Calu3 (cell line): ENCODE data around the gene MAPKAPK5. TPM values are rescaled to one million over a fixed set of nuclear protein-coding genes. Genes with fewer than 3 reads are reported as not detected.
"Not testable (repeated sequence)": the region's sequence is repeated elsewhere in the genome, so short reads cannot be mapped to it uniquely, and the experiment has no call there.

Experiments used
- BruUV-seq: library from RNA; stranded (reverse); fragments of 400-500 nt; replicated peaks from 2 replicates; lab custom pipeline; 2021; lab: Mats Ljungman, UMichigan
- CTCF ChIA-PET: fragments of 300-600 bp; sonication (Branson Sonifier 250); formaldehyde crosslinking; loops from one replicate; lab custom pipeline; 2022; ENCODE audit warnings: antibody characterized with exemption; lab: Charles Lee
- DNase-seq: peaks from one replicate; pipeline ENCODE4 v3.0.0; 2022
- H3K27ac Mint-ChIP-seq: one replicate; pipeline ENCODE4 v1.8.0; 2022; ENCODE audit warnings: mixed read lengths; ENCODE audit not compliant: unreplicated experiment
- H3K27me3 Mint-ChIP-seq: one replicate; pipeline ENCODE4 v1.8.0; 2022; ENCODE audit warnings: mixed read lengths; ENCODE audit not compliant: unreplicated experiment
- H3K36me3 Mint-ChIP-seq: one replicate; pipeline ENCODE4 v1.8.0; 2022; ENCODE audit warnings: mild to moderate bottlenecking, moderate library complexity, mixed read lengths; ENCODE audit not compliant: insufficient read depth, unreplicated experiment
- H3K4me1 Mint-ChIP-seq: one replicate; pipeline ENCODE4 v1.8.0; 2022; ENCODE audit warnings: mild to moderate bottlenecking, low read depth, mixed read lengths; ENCODE audit not compliant: unreplicated experiment
- H3K4me3 Mint-ChIP-seq: one replicate; pipeline ENCODE4 v1.8.0; 2022; ENCODE audit warnings: mild to moderate bottlenecking, low read depth, moderate library complexity, mixed read lengths; ENCODE audit not compliant: unreplicated experiment
- H3K9me3 Mint-ChIP-seq: one replicate; pipeline ENCODE4 v1.8.0; 2022; ENCODE audit warnings: low read depth, mixed read lengths; ENCODE audit not compliant: unreplicated experiment
- CTCF ChIP-seq: fragments of 200-600 bp; IDR thresholded peaks from one replicate; pipeline ENCODE4 v1.8.0; 2022; ENCODE audit warnings: antibody characterized with exemption; ENCODE audit not compliant: unreplicated experiment
- intact Hi-C: fragments of 100-400 bp; cut with micrococcal nuclease; formaldehyde crosslinking; loops from one replicate; pipeline ENCODE4 v1.10.0; 2022; ENCODE audit not compliant: unreplicated experiment
- microRNA-seq: library from miRNA; unstranded; fragments of <30 nt; microRNA quantifications from one replicate; pipeline ENCODE4 v1.2.0, GENCODE V29; 2022
- total RNA-seq: library from RNA; stranded (reverse); gene quantifications from 2 replicates; pipeline ENCODE4 v1.2.3, GENCODE V29; 2022

Gene MAPKAPK5
- total RNA-seq, 1 experiment from 2014 or later = 84.8 TPM

- BruUV-seq = no TSS peak
- no peak for DNase-seq
- CTCF ChIA-PET = no interaction called here
- no peak overlapping the region for H3K27ac Mint-ChIP-seq
- no peak overlapping the region for H3K4me3 Mint-ChIP-seq
- no peaks in the 10 kb centered on the region for H3K9me3 Mint-ChIP-seq
- TF ChIP-seq CTCF = no peak
- no peaks in the 10 kb centered on the region for H3K36me3 Mint-ChIP-seq
- no peaks in the 10 kb centered on the region for H3K27me3 Mint-ChIP-seq
- peaks cover 3% of the 10 kb centered on the region for H3K4me1 Mint-ChIP-seq
- intact Hi-C loops = no loop called here
Measured at GRCh38 chr12:111937429-111937828, 95.4 kb downstream of the MAPKAPK5 start.

- TF ChIP-seq CTCF = no peak
- H3K27ac Mint-ChIP-seq = peak overlapping the region; percentile 25
- intact Hi-C loops = loop anchor here (10.0 kb wide), 1 partner anchor 442 kb away; the partner anchor contains the start of gene HECTD4
- H3K36me3 Mint-ChIP-seq = no peaks in the 10 kb centered on the region
- BruUV-seq = no TSS peak
- H3K4me3 Mint-ChIP-seq = no peak overlapping the region
- peak; percentile 60 for DNase-seq
- no peaks in the 10 kb centered on the region for H3K27me3 Mint-ChIP-seq
- CTCF ChIA-PET = interaction anchor here (0.7 kb wide), 1 partner anchor 24 kb away, joined by 3 read pairs; no protein-coding TSS in a partner anchor
- no peaks in the 10 kb centered on the region for H3K9me3 Mint-ChIP-seq
- H3K4me1 Mint-ChIP-seq = peaks cover 9% of the 10 kb centered on the region
Measured at GRCh38 chr12:111942557-111942956, 100.5 kb downstream of the MAPKAPK5 start.

GRCh38 chr12:111943929-111944328 lies 101.9 kb downstream of the MAPKAPK5 start:
- H3K4me3 Mint-ChIP-seq = no peak overlapping the region
- no peak overlapping the region for H3K27ac Mint-ChIP-seq
- no peak for DNase-seq
- no peaks in the 10 kb centered on the region for H3K36me3 Mint-ChIP-seq
- CTCF ChIA-PET = interaction anchor here (1.0 to 2.4 kb wide), 2 partner anchors 14 to 70 kb away, joined by 7 to 16 read pairs; partner anchors contain the start of genes ERP29 and TMEM116
- peaks cover 9% of the 10 kb centered on the region for H3K4me1 Mint-ChIP-seq
- TF ChIP-seq CTCF = no peak
- H3K9me3 Mint-ChIP-seq = no peaks in the 10 kb centered on the region
- BruUV-seq = no TSS peak
- H3K27me3 Mint-ChIP-seq = no peaks in the 10 kb centered on the region
- intact Hi-C loops = loop anchor here (2.0 to 10.0 kb wide), 2 partner anchors 69 to 441 kb away; partner anchors contain the start of genes ERP29, HECTD4 and TMEM116

- H3K4me3 Mint-ChIP-seq, H3K27me3 Mint-ChIP-seq, H3K27ac Mint-ChIP-seq, CTCF ChIA-PET, DNase-seq, H3K4me1 Mint-ChIP-seq, intact Hi-C loops, H3K36me3 Mint-ChIP-seq, H3K9me3 Mint-ChIP-seq, BruUV-seq: not testable (repeated sequence)
Measured at GRCh38 chr12:111950961-111951676, 109.1 kb downstream of the MAPKAPK5 start.

Small RNA genes lying within 50 kb of the gene (microRNA-seq; reads per million reads assigned to microRNA genes)
- gene MIR6761 = 1.1 reads per million

Other genes with a start within 250 kb of the MAPKAPK5 start
- 109 and 123 TPM in 2 replicates for gene ATXN2, start 242.9 kb upstream of the MAPKAPK5 start, total RNA-seq
- 17.8 and 24.0 TPM in 2 replicates for gene BRAP, start 156.3 kb upstream of the MAPKAPK5 start, total RNA-seq
- 38.1 and 50.8 TPM in 2 replicates for gene ACAD10, start 156.2 kb upstream of the MAPKAPK5 start, total RNA-seq
- 152 and 168 TPM in 2 replicates for gene ALDH2, start 75.3 kb upstream of the MAPKAPK5 start, total RNA-seq
- gene TMEM116, start 170.9 kb downstream of the MAPKAPK5 start, total RNA-seq = 13.0 and 13.5 TPM in 2 replicates
- gene ERP29, start 171.2 kb downstream of the MAPKAPK5 start, total RNA-seq = 162 and 165 TPM in 2 replicates